ENCODE data around the gene ECI2. TPM values are rescaled to one million over a fixed set of nuclear protein-coding genes. Genes with fewer than 3 reads are reported as not detected.
A peak's percentile ranks its signal among the peaks of the same experiment; 100 is the strongest.

ECI2 gene
- total RNA-seq, 4 donors from 2014 or later: 22.8 to 35.4 (median 30.2) TPM

DNA sequence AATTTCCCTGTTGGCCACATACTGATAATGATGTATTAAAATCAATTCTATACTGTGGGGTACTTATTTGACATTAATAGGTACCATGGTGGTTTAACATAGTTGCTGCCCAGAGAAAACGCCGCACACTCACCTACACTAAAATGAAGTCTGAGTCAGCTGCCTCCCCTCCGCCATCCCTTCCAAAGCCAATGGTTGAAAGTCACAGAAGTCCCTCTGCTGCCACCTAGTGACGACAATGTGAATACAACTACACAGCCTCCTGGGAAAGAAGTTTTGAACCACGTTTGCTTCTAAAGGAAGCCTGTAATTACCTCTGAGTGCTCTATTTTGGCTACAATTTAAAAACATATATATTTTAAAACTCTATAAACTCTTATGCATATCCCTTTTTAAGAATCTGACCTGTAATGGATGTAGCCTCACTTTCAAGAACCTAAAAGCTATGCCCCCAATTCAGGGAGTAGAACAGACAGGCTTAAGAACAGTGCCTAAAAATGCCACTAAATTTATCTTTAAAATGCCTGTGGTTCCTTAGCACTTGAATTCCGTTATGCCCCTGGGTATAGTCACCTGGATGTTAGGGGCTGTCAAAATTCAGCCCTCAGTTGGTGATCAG is 20.6 kb upstream of the ECI2 start:
- intact Hi-C loops (cut with DNase I; ENCODE audit: low total_unique reads): loop anchor here (10.0 kb wide), 1 partner anchor 101 kb away; no protein-coding TSS in a partner anchor

GRCh38 chr6:4153514-4153985 is 18.2 kb upstream of the ECI2 start:
- 88 to 90% methylated on average over 6 of the region's 6 CpGs for WGBS, 2 donors
- H3K4me3 ChIP-seq (ENCODE audit: low read depth, poor library complexity, severe bottlenecking): no peak overlapping the region
- TF ChIP-seq POLR2A (IDR thresholded peaks at IDR 0.05): no peak
- TF ChIP-seq, protein P1, sequence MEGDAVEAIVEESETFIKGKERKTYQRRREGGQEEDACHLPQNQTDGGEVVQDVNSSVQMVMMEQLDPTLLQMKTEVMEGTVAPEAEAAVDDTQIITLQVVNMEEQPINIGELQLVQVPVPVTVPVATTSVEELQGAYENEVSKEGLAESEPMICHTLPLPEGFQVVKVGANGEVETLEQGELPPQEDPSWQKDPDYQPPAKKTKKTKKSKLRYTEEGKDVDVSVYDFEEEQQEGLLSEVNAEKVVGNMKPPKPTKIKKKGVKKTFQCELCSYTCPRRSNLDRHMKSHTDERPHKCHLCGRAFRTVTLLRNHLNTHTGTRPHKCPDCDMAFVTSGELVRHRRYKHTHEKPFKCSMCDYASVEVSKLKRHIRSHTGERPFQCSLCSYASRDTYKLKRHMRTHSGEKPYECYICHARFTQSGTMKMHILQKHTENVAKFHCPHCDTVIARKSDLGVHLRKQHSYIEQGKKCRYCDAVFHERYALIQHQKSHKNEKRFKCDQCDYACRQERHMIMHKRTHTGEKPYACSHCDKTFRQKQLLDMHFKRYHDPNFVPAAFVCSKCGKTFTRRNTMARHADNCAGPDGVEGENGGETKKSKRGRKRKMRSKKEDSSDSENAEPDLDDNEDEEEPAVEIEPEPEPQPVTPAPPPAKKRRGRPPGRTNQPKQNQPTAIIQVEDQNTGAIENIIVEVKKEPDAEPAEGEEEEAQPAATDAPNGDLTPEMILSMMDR (IDR thresholded peaks at IDR 0.05): no peak
- DNase-seq (ENCODE audit: low spot score in 2 of 2): no peak
- intact Hi-C loops (cut with DNase I; ENCODE audit: low total_unique reads): loop anchor here (10.0 kb wide), 1 partner anchor 99 kb away; no protein-coding TSS in a partner anchor

More for the DNA sequence above, 20.6 kb upstream of the ECI2 start:
- H3K4me3 ChIP-seq (ENCODE audit: low read depth, poor library complexity, severe bottlenecking): no peak overlapping the region
- 0 to 1% methylated on average over 6 of the region's 6 CpGs for WGBS, 2 donors
- DNase-seq (ENCODE audit: low spot score in 2 of 2): peak; percentile 81 to 91
- TF ChIP-seq, protein P1 (IDR thresholded peaks at IDR 0.05): no peak
- no peak for TF ChIP-seq POLR2A (IDR thresholded peaks at IDR 0.05)

DNA sequence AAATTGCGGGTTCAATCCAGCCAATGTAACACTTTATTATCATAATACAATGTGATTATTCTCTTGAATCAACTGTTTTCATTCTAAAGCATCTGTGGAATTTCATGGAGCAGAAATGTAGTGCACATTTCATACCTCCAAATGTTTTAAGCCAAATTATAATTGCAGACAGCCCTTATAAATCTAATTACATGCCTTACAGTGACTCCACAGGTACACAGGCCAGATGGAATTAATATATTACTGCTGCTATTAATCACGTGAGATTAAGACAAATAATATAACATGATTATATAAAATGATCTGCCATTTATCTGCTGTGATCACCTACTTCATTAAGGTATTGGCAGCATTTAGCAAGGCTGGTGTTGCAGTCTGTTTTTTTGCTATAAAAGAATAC is 9.7 kb upstream of the ECI2 start:
- WGBS, 2 donors: 86 to 90% methylated on average over 2 of the region's 2 CpGs
- no peak overlapping the region for H3K4me3 ChIP-seq (ENCODE audit: low read depth, poor library complexity, severe bottlenecking)
- intact Hi-C loops (cut with DNase I; ENCODE audit: low total_unique reads): no loop called here
- DNase-seq (ENCODE audit: low spot score in 2 of 2): no peak
- TF ChIP-seq POLR2A (IDR thresholded peaks at IDR 0.05): no peak
- TF ChIP-seq, protein P1 (IDR thresholded peaks at IDR 0.05): no peak

GRCh38 chr6:4139272-4139671 is 3.9 kb upstream of the ECI2 start:
- TF ChIP-seq POLR2A (IDR thresholded peaks at IDR 0.05): no peak
- TF ChIP-seq, protein P1 (IDR thresholded peaks at IDR 0.05): no peak
- WGBS, 2 donors: 78 to 90% methylated on average over 3 of the region's 3 CpGs
- no peak for DNase-seq (ENCODE audit: low spot score in 2 of 2)
- H3K4me3 ChIP-seq (ENCODE audit: low read depth, poor library complexity, severe bottlenecking): no peak overlapping the region
- intact Hi-C loops (cut with DNase I; ENCODE audit: low total_unique reads): no loop called here

GRCh38 chr6:4138186-4138585 is 2.8 kb upstream of the ECI2 start:
- no peak overlapping the region for H3K4me3 ChIP-seq (ENCODE audit: low read depth, poor library complexity, severe bottlenecking)
- WGBS, 2 donors: 84 to 88% methylated on average over 3 of the region's 3 CpGs
- no peak for TF ChIP-seq POLR2A (IDR thresholded peaks at IDR 0.05)
- TF ChIP-seq, protein P1 (IDR thresholded peaks at IDR 0.05): no peak
- no peak for DNase-seq (ENCODE audit: low spot score in 2 of 2)
- intact Hi-C loops (cut with DNase I; ENCODE audit: low total_unique reads): no loop called here
